K562 (cell line): ENCODE results near the gene SKIDA1. TPM values are rescaled to one million over a fixed set of nuclear protein-coding genes. Genes with fewer than 3 reads are reported as not detected.
A peak's percentile ranks its signal among the peaks of the same experiment; 100 is the strongest.

ENCODE experiments used
- BRD4 ChIP-seq: fragments of 200-600 bp; sonication (generic); IDR thresholded peaks from 2 replicates; pipeline ENCODE4 v1.6.1; 2017; ENCODE audit warnings: inconsistent platforms
- DPF2 ChIP-seq: fragments of 450-650 bp; IDR thresholded peaks from 2 replicates; pipeline ENCODE4 v1.6.1; 2016
- ETV6 ChIP-seq, 3 experiments: fragments of 150-350 bp in 1 of 3; sonication (generic) in 1 of 3; formaldehyde crosslinking in 1 of 3; IDR thresholded peaks; 2 replicates each; pipeline versions ENCODE4 v1.6.1 to v1.8.0; 2014 to 2022; ENCODE audit warnings: borderline replicate concordance in 2 of 3, low read depth in 2 of 3, antibody characterized with exemption in 1 of 3, low read length in 1 of 3, mild to moderate bottlenecking in 1 of 3, missing genetic modification reagents in 1 of 3
- FUS ChIP-seq: fragments of 200-400 bp; formaldehyde crosslinking; optimal IDR thresholded peaks from 2 replicates; pipeline ENCODE3; 2017; ENCODE audit warnings: low read depth, low read length
- HCFC1 ChIP-seq: IDR thresholded peaks from 2 replicates; pipeline ENCODE4 v1.6.1; 2012; ENCODE audit warnings: low read depth, low read length, improper control_type of control experiment
- RFX5 ChIP-seq: IDR thresholded peaks from 2 replicates; pipeline ENCODE4 v1.6.1; 2011; ENCODE audit warnings: low read depth, mild to moderate bottlenecking, improper control_type of control experiment, low read length
- SUPT5H ChIP-seq: fragments of 450-650 bp; IDR thresholded peaks from 2 replicates; pipeline ENCODE4 v1.6.1; 2016
- ZNF23 ChIP-seq: fragments of 250-450 bp; sonication (Bioruptor Pico); IDR thresholded peaks from 2 replicates; pipeline ENCODE4 v1.4.0; 2020; ENCODE audit warnings: mild to moderate bottlenecking
- ZNF444 ChIP-seq: fragments of 250-450 bp; sonication (Bioruptor Pico); IDR thresholded peaks from 2 replicates; pipeline ENCODE4 v1.4.0; 2020; ENCODE audit warnings: mild to moderate bottlenecking, moderate library complexity
- polyA plus RNA-seq, 8 experiments: library from polyadenylated mRNA; depleted of rRNA in 4 of 8; stranded (reverse) in 5 of 8; unstranded in 3 of 8; fragments of >200 nt; fragmentation: Nextera tagmentation in 2 of 8; fragmentation: Illumina TruSeq in 1 of 8; extraction: Ambion mirVana in 2 of 8; extraction: Trizol in 1 of 8; gene quantifications; 2 replicates each; pipeline versions ENCODE4 v1.2.1 to v1.2.3, GENCODE V29; 2011 to 2014; ENCODE audit warnings: inconsistent platforms in 1 of 8, missing spikeins in 1 of 8
- total RNA-seq, 7 experiments: library from RNA; depleted of rRNA in 6 of 7; stranded (reverse); fragments of >200 nt in 6 of 7; fragmentation: Illumina TruSeq in 2 of 7; extraction: Trizol in 2 of 7; gene quantifications; 2 replicates each; pipeline versions ENCODE4 v1.2.1 to v1.2.3, GENCODE V29; 2011 to 2021; ENCODE audit warnings: low replicate concordance in 1 of 7
- TF ChIP-seq, protein P1 (sequence below), 2 experiments: fragments of 450-650 bp; IDR thresholded peaks; 2 replicates each; pipeline ENCODE4 v1.6.1; 2016
- TF ChIP-seq, protein P2 (sequence below): fragments of 250-450 bp; sonication (Bioruptor Pico); IDR thresholded peaks from 2 replicates; pipeline ENCODE4 v1.4.0; 2020
- TF ChIP-seq, protein P3 (sequence below): sonication (generic); formaldehyde crosslinking; IDR thresholded peaks from 2 replicates; pipeline ENCODE4 v1.8.1; 2022; ENCODE audit warnings: missing genetic modification reagents
- TF ChIP-seq, protein P4 (sequence below): sonication (generic); formaldehyde crosslinking; IDR thresholded peaks from 2 replicates; pipeline ENCODE4 v1.4.0; 2020; ENCODE audit warnings: mild to moderate bottlenecking, missing genetic modification reagents
- TF ChIP-seq, protein P5 (sequence below): fragments of 250-450 bp; sonication (Bioruptor Pico); IDR thresholded peaks from 2 replicates; pipeline ENCODE4 v1.5.0; 2020; ENCODE audit warnings: mild to moderate bottlenecking, borderline replicate concordance

The SKIDA1 gene
- total and polyA plus RNA-seq, 9 of the 15 experiments (the other 6 are each of a cell fraction or from before 2014, with no cell fraction given): 0.05 to 1.1 (median 0.42) TPM

DNA sequence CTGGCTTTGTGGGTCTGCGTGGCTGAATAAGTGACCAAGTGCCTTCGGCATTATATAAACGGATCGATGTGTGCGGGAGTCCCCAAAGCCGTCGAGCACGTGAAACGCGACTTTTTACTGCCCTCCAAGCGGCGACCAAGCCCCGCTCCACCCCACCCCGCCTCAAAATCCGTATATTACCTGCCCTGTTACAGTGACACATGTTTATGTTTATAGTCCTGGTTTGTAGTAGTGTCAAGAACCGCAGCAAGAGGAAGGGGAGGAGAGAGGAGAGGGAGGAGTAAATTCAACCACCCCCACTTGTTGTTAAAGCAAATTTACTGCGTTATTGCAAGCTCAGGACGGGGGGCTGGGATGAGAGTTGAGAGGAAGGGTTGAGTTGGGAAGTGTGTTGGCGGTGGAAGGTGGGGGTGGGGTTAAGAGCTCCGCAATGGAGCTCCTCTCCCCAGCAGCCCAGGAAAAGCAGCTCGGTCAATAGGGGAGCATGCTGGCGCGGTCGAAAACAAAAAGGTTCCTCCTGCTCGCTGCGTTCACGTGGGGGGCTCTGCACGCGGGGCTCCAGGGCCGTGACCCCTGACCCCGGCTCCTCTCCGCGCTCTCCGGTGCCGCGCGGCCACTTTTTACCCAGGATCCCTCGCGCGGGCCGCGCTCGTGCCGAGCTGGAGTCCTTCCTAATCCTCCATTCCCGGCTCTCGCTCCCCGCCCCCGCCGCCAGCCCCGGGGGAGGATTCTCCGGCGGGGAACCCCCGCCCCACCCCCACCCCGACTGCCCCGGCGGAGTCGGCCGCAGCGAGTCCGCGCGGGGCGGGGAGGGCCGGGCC lies at the start of gene SKIDA1 (continued):
- TF ChIP-seq, protein P1, sequence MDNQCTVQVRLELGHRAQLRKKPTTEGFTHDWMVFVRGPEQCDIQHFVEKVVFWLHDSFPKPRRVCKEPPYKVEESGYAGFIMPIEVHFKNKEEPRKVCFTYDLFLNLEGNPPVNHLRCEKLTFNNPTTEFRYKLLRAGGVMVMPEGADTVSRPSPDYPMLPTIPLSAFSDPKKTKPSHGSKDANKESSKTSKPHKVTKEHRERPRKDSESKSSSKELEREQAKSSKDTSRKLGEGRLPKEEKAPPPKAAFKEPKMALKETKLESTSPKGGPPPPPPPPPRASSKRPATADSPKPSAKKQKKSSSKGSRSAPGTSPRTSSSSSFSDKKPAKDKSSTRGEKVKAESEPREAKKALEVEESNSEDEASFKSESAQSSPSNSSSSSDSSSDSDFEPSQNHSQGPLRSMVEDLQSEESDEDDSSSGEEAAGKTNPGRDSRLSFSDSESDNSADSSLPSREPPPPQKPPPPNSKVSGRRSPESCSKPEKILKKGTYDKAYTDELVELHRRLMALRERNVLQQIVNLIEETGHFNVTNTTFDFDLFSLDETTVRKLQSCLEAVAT (IDR thresholded peaks at IDR 0.05): peak in 1 of 2 experiments; percentile 80; a peak in 3 of 4 replicates
- TF ChIP-seq, protein P2, sequence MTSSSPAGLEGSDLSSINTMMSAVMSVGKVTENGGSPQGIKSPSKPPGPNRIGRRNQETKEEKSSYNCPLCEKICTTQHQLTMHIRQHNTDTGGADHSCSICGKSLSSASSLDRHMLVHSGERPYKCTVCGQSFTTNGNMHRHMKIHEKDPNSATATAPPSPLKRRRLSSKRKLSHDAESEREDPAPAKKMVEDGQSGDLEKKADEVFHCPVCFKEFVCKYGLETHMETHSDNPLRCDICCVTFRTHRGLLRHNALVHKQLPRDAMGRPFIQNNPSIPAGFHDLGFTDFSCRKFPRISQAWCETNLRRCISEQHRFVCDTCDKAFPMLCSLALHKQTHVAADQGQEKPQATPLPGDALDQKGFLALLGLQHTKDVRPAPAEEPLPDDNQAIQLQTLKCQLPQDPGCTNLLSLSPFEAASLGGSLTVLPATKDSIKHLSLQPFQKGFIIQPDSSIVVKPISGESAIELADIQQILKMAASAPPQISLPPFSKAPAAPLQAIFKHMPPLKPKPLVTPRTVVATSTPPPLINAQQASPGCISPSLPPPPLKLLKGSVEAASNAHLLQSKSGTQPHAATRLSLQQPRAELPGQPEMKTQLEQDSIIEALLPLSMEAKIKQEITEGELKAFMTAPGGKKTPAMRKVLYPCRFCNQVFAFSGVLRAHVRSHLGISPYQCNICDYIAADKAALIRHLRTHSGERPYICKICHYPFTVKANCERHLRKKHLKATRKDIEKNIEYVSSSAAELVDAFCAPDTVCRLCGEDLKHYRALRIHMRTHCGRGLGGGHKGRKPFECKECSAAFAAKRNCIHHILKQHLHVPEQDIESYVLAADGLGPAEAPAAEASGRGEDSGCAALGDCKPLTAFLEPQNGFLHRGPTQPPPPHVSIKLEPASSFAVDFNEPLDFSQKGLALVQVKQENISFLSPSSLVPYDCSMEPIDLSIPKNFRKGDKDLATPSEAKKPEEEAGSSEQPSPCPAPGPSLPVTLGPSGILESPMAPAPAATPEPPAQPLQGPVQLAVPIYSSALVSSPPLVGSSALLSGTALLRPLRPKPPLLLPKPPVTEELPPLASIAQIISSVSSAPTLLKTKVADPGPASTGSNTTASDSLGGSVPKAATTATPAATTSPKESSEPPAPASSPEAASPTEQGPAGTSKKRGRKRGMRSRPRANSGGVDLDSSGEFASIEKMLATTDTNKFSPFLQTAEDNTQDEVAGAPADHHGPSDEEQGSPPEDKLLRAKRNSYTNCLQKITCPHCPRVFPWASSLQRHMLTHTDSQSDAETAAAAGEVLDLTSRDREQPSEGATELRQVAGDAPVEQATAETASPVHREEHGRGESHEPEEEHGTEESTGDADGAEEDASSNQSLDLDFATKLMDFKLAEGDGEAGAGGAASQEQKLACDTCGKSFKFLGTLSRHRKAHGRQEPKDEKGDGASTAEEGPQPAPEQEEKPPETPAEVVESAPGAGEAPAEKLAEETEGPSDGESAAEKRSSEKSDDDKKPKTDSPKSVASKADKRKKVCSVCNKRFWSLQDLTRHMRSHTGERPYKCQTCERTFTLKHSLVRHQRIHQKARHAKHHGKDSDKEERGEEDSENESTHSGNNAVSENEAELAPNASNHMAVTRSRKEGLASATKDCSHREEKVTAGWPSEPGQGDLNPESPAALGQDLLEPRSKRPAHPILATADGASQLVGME (CRISPR knock-in tag): no peak
- no peak for TF ChIP-seq ZNF444 (CRISPR knock-in tag)
- peak; percentile 81 for TF ChIP-seq SUPT5H
- TF ChIP-seq, protein P3, sequence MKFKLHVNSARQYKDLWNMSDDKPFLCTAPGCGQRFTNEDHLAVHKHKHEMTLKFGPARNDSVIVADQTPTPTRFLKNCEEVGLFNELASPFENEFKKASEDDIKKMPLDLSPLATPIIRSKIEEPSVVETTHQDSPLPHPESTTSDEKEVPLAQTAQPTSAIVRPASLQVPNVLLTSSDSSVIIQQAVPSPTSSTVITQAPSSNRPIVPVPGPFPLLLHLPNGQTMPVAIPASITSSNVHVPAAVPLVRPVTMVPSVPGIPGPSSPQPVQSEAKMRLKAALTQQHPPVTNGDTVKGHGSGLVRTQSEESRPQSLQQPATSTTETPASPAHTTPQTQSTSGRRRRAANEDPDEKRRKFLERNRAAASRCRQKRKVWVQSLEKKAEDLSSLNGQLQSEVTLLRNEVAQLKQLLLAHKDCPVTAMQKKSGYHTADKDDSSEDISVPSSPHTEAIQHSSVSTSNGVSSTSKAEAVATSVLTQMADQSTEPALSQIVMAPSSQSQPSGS (CRISPR knock-in tag): no peak
- TF ChIP-seq DPF2: peak; percentile 78
- TF ChIP-seq, protein P4, sequence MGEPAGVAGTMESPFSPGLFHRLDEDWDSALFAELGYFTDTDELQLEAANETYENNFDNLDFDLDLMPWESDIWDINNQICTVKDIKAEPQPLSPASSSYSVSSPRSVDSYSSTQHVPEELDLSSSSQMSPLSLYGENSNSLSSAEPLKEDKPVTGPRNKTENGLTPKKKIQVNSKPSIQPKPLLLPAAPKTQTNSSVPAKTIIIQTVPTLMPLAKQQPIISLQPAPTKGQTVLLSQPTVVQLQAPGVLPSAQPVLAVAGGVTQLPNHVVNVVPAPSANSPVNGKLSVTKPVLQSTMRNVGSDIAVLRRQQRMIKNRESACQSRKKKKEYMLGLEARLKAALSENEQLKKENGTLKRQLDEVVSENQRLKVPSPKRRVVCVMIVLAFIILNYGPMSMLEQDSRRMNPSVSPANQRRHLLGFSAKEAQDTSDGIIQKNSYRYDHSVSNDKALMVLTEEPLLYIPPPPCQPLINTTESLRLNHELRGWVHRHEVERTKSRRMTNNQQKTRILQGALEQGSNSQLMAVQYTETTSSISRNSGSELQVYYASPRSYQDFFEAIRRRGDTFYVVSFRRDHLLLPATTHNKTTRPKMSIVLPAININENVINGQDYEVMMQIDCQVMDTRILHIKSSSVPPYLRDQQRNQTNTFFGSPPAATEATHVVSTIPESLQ: no peak
- TF ChIP-seq ETV6 (IDR thresholded peaks at IDR 0.05; ENCODE audit: borderline replicate concordance in 1 of 2, low read depth in 2 of 2, low read length in 1 of 2): no peak; a peak in 1 of 4 replicates
- TF ChIP-seq ETV6 (CRISPR knock-in tag; IDR thresholded peaks at IDR 0.05; ENCODE audit: borderline replicate concordance): no peak
- TF ChIP-seq FUS: peak; percentile 26
- TF ChIP-seq BRD4: no peak; the same call in 1 of the 2 replicates
- no peak for TF ChIP-seq HCFC1
- TF ChIP-seq RFX5: no peak
- TF ChIP-seq ZNF23 (CRISPR knock-in tag): no peak
- TF ChIP-seq, protein P5, sequence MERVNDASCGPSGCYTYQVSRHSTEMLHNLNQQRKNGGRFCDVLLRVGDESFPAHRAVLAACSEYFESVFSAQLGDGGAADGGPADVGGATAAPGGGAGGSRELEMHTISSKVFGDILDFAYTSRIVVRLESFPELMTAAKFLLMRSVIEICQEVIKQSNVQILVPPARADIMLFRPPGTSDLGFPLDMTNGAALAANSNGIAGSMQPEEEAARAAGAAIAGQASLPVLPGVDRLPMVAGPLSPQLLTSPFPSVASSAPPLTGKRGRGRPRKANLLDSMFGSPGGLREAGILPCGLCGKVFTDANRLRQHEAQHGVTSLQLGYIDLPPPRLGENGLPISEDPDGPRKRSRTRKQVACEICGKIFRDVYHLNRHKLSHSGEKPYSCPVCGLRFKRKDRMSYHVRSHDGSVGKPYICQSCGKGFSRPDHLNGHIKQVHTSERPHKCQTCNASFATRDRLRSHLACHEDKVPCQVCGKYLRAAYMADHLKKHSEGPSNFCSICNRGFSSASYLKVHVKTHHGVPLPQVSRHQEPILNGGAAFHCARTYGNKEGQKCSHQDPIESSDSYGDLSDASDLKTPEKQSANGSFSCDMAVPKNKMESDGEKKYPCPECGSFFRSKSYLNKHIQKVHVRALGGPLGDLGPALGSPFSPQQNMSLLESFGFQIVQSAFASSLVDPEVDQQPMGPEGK (CRISPR knock-in tag): no peak
